A549 (cell line): Measurements from ENCODE around the gene CNTN5. TPM values are rescaled to one million over a fixed set of nuclear protein-coding genes. Genes with fewer than 3 reads are reported as not detected.
A peak's percentile ranks its signal among the peaks of the same experiment; 100 is the strongest.

Experiments used
- ATAC-seq, 2 experiments: fragments of 200-7000 bp in 1 of 2; fragments of >200 bp in 1 of 2; cut with Nextera tagmentation in 1 of 2; cut with Tn5 transposase in 1 of 2; 3 replicates each; pipeline versions ENCODE4 v1.8.0 to v1.9.1; 2018 to 2020; ENCODE audit warnings: mild to moderate bottlenecking in 1 of 2, moderate library complexity in 1 of 2
- CTCF ChIA-PET: fragments of 300-600 bp; sonication (Branson Sonifier 250); formaldehyde crosslinking; extraction: SDS; loops from one replicate; lab custom pipeline; 2021; ENCODE audit warnings: antibody characterized with exemption, inconsistent platforms; lab: Yijun Ruan, JAX
- POLR2A ChIA-PET: fragments of 350-600 bp; formaldehyde crosslinking; extraction: SDS; loops from one replicate; lab custom pipeline; 2021; ENCODE audit warnings: antibody characterized with exemption, inconsistent platforms; lab: Yijun Ruan, JAX
- DNase-seq, 2 experiments: peaks; one replicate each; pipeline versions ENCODE4 v3.0.0 to v3.0.0-alpha.2; 2011 to 2016; ENCODE audit warnings: low read depth in 1 of 2, low spot score in 1 of 2
- FAIRE-seq: peaks from 2 replicates; lab custom pipeline; 2011; peaks lifted over from hg19 to GRCh38; lab: Jason Lieb, UNC
- H3K27ac ChIP-seq, 2 experiments: fragments of >200 bp; sonication (Bioruptor Twin); formaldehyde crosslinking; 3 replicates each; pipeline ENCODE4 v1.5.1; 2016 to 2017
- H3K4me1 ChIP-seq: fragments of >200 bp; sonication (Bioruptor Twin); formaldehyde crosslinking; 3 replicates; pipeline ENCODE4 v1.6.1; 2016
- H3K4me2 ChIP-seq: fragments of >200 bp; sonication (Bioruptor Twin); formaldehyde crosslinking; 3 replicates; pipeline ENCODE4 v1.6.1; 2016
- H3K4me3 ChIP-seq: fragments of >200 bp; sonication (Bioruptor Twin); formaldehyde crosslinking; 3 replicates; pipeline ENCODE4 v1.5.1; 2016
- H3K9me3 ChIP-seq: fragments of >200 bp; sonication (Bioruptor Twin); formaldehyde crosslinking; 3 replicates; pipeline ENCODE4 v1.6.1; 2016
- ATOH8 ChIP-seq: fragments of 250-450 bp; sonication (Bioruptor Pico); IDR thresholded peaks from 2 replicates; pipeline ENCODE4 v1.5.0; 2020; ENCODE audit warnings: low read depth, mild to moderate bottlenecking, moderate library complexity
- BCL3 ChIP-seq: fragments of >200 bp; sonication (Bioruptor Twin); formaldehyde crosslinking; IDR thresholded peaks from 3 replicates; pipeline ENCODE4 v1.6.1; 2016
- CEBPB ChIP-seq, 2 experiments: fragments of >200 bp in 1 of 2; sonication (Bioruptor Twin) in 1 of 2; formaldehyde crosslinking in 1 of 2; IDR thresholded peaks; 2 replicates each; pipeline ENCODE4 v1.6.1; 2012 to 2016
- CHD4 ChIP-seq: fragments of 200-600 bp; sonication (generic); IDR thresholded peaks from 2 replicates; pipeline ENCODE4 v1.6.1; 2016; ENCODE audit warnings: antibody characterized with exemption, mild to moderate bottlenecking, borderline replicate concordance
- ELK1 ChIP-seq: fragments of 150-350 bp; IDR thresholded peaks from 2 replicates; pipeline ENCODE4 v1.6.1; 2014; ENCODE audit warnings: low read depth, mild to moderate bottlenecking, low read length
- ESRRA ChIP-seq: fragments of 150-350 bp; IDR thresholded peaks from 2 replicates; pipeline ENCODE4 v1.6.1; 2014; ENCODE audit warnings: mild to moderate bottlenecking, low read length, borderline replicate concordance
- FOSL2 ChIP-seq, 2 experiments: fragments of 450-650 bp in 1 of 2; fragments of >200 bp in 1 of 2; sonication (Bioruptor Twin) in 1 of 2; formaldehyde crosslinking; IDR thresholded peaks; 2 replicates each; pipeline versions ENCODE4 v1.5.0 to v1.6.1; 2016 to 2020; ENCODE audit warnings: mild to moderate bottlenecking in 1 of 2, moderate library complexity in 1 of 2
- HES2 ChIP-seq: fragments of >200 bp; sonication (Bioruptor Twin); formaldehyde crosslinking; IDR thresholded peaks from 2 replicates; pipeline ENCODE4 v1.6.1; 2016
- KDM1A ChIP-seq: fragments of 200-600 bp; sonication (generic); IDR thresholded peaks from 2 replicates; pipeline ENCODE4 v1.6.1; 2016; ENCODE audit warnings: low read depth, mild to moderate bottlenecking
- MAFK ChIP-seq: fragments of 450-650 bp; IDR thresholded peaks from 2 replicates; pipeline ENCODE4 v1.6.1; 2014; ENCODE audit not compliant: partially characterized antibody
- RAD21 ChIP-seq, 2 experiments: fragments of >200 bp in 1 of 2; sonication (Bioruptor Twin) in 1 of 2; formaldehyde crosslinking in 1 of 2; IDR thresholded peaks in 1 of 2; conservative IDR thresholded peaks in 1 of 2; 2 replicates in 1 of 2; 3 replicates in 1 of 2; pipeline ENCODE4 v1.6.1; 2012 to 2018; ENCODE audit warnings: inconsistent platforms in 1 of 2
- RARB ChIP-seq: fragments of 250-450 bp; sonication (Bioruptor Pico); IDR thresholded peaks from 2 replicates; pipeline ENCODE4 v1.8.0; 2021; ENCODE audit warnings: mild to moderate bottlenecking, moderate library complexity
- TP53 ChIP-seq: fragments of 250-450 bp; sonication (Bioruptor Pico); IDR thresholded peaks from 2 replicates; pipeline ENCODE4 v1.5.0; 2021; ENCODE audit warnings: mild to moderate bottlenecking, moderate library complexity
- USF2 ChIP-seq: fragments of 450-650 bp; IDR thresholded peaks from 2 replicates; pipeline ENCODE4 v1.6.1; 2014; ENCODE audit warnings: antibody characterized with exemption
- ZNF302 ChIP-seq: fragments of 250-450 bp; sonication (Bioruptor Pico); IDR thresholded peaks from 2 replicates; pipeline ENCODE4 v1.9.0; 2021; ENCODE audit warnings: inconsistent platforms, mild to moderate bottlenecking, moderate library complexity
- WGBS: methylation state at CpG from one replicate; pipeline ENCODE4 v1.1.6; 2017; ENCODE audit errors: missing lambda C conversion rate; 5-methylcytosine and 5-hydroxymethylcytosine counted together
- polyA plus RNA-seq, 4 experiments: library from polyadenylated mRNA; depleted of rRNA in 3 of 4; stranded (reverse); fragments of >200 nt; fragmentation: RNase III in 1 of 4; extraction: RNeasy Plus Mini Kit Qiagen cat#74134 plus additional on column Dnase treatment in 1 of 4; gene quantifications; 2 replicates in 3 of 4; 3 replicates in 1 of 4; pipeline ENCODE4 v1.2.3, GENCODE V29; 2011 to 2017

CNTN5 gene
- polyA plus RNA-seq, 2 of the 4 experiments (the other 2 are of a cell fraction): 0.08 TPM; not detected in 1

- no peak for TF ChIP-seq FOSL2 (IDR thresholded peaks at IDR 0.05)
- no peak for TF ChIP-seq FOSL2 (CRISPR knock-in tag; IDR thresholded peaks at IDR 0.05)
- no peak for TF ChIP-seq ZNF302 (CRISPR knock-in tag)
- TF ChIP-seq KDM1A: no peak
- TF ChIP-seq BCL3: no peak
- TF ChIP-seq RAD21 (conservative IDR thresholded peaks at IDR 0.05 in 1 of 2, IDR thresholded peaks at IDR 0.05 in 1 of 2): no peak
- TF ChIP-seq CHD4: no peak
- no peak for TF ChIP-seq HES2
- FAIRE-seq (no peak), DNase-seq (no peak), ATAC-seq (no peak)
- no peak overlapping the region for H3K4me2 ChIP-seq
- CTCF ChIA-PET: no interaction called here
- H3K9me3 ChIP-seq: no peaks in the 10 kb centered on the region
- H3K4me3 ChIP-seq: no peak overlapping the region
- POLR2A ChIA-PET: no interaction called here
- 41% methylated on average over 1 of the region's 1 CpG for WGBS
- H3K27ac ChIP-seq: no peak overlapping the region
- H3K4me1 ChIP-seq: no peaks in the 10 kb centered on the region
These were observed 484.6 kb downstream of the CNTN5 start for GRCh38 chr11:99505316-99505715.

GRCh38 chr11:99505831-99506230 lies 485.1 kb downstream of the CNTN5 start:
- CTCF ChIA-PET: no interaction called here
- H3K27ac ChIP-seq: no peak overlapping the region
- no peak for FAIRE-seq

GRCh38 chr11:99509863-99510262 lies 489.1 kb downstream of the CNTN5 start:
- FAIRE-seq: no peak
- no peak overlapping the region for H3K4me3 ChIP-seq
- H3K9me3 ChIP-seq: no peaks in the 10 kb centered on the region

More at GRCh38 chr11:99505831-99506230, 485.1 kb downstream of the CNTN5 start:
- TF ChIP-seq ZNF302 (CRISPR knock-in tag) (no peak), USF2 (no peak), RARB (CRISPR knock-in tag) (no peak), ESRRA (no peak), TP53 (CRISPR knock-in tag) (no peak)
- TF ChIP-seq, all 56 proteins: peak for 0
- POLR2A ChIA-PET: no interaction called here
- H3K9me3 ChIP-seq: no peaks in the 10 kb centered on the region
- 79% methylated on average over 4 of the region's 4 CpGs for WGBS
- H3K4me1 ChIP-seq: no peaks in the 10 kb centered on the region
- no peak for ATAC-seq
- no peak for DNase-seq
- no peak overlapping the region for H3K4me2 ChIP-seq
- no peak overlapping the region for H3K4me3 ChIP-seq

More at GRCh38 chr11:99509863-99510262, 489.1 kb downstream of the CNTN5 start:
- 73% methylated on average over 2 of the region's 2 CpGs for WGBS
- H3K4me2 ChIP-seq: no peak overlapping the region
- CTCF ChIA-PET: no interaction called here
- no peak for DNase-seq
- POLR2A ChIA-PET: no interaction called here
- H3K4me1 ChIP-seq: no peaks in the 10 kb centered on the region
- no peak overlapping the region for H3K27ac ChIP-seq
- TF ChIP-seq MAFK (no peak), CEBPB (IDR thresholded peaks at IDR 0.05) (peak in 1 of 2 experiments; percentile 31; a peak in 2 of 4 replicates), ATOH8 (no peak), ELK1 (no peak)
- TF ChIP-seq, all 56 proteins: peak for 1
- no peak for ATAC-seq
